Skeletal muscle tissue (tissue), 4 donors: ENCODE data around the gene NCLN. TPM values are rescaled to one million over a fixed set of nuclear protein-coding genes. Genes with fewer than 3 reads are reported as not detected.

Experiments used
- H3K27ac ChIP-seq: one replicate; pipeline ENCODE4 v1.7.0; 2013; ENCODE audit warnings: mild to moderate bottlenecking, low read depth, low read length, inconsistent platforms
- H3K27me3 ChIP-seq, 3 donors: one replicate each; pipeline ENCODE4 v1.7.0; 2013; ENCODE audit warnings: low read length in 3 of 3; ENCODE audit not compliant: control insufficient read depth in 3 of 3, insufficient read depth in 3 of 3
- H3K36me3 ChIP-seq, 3 donors: one replicate each; pipeline ENCODE4 v1.7.0; 2013; ENCODE audit warnings: low read length in 3 of 3; ENCODE audit not compliant: control insufficient read depth in 3 of 3, insufficient read depth in 3 of 3
- H3K4me1 ChIP-seq, 3 donors: one replicate each; pipeline ENCODE4 v1.7.0; 2013; ENCODE audit warnings: low read length in 3 of 3, mild to moderate bottlenecking in 3 of 3; ENCODE audit not compliant: control insufficient read depth in 3 of 3, insufficient read depth in 3 of 3
- H3K4me3 ChIP-seq, 3 donors: one replicate each; pipeline ENCODE4 v1.7.0; 2013; ENCODE audit warnings: low read length in 3 of 3
- H3K9ac ChIP-seq, 3 donors: one replicate each; pipeline ENCODE4 v1.7.0; 2013; ENCODE audit warnings: low read length in 3 of 3, mild to moderate bottlenecking in 3 of 3, moderate library complexity in 2 of 3, low read depth in 1 of 3
- H3K9me3 ChIP-seq, 3 donors: one replicate each; pipeline ENCODE4 v1.7.0; 2013; ENCODE audit warnings: low read length in 3 of 3; ENCODE audit not compliant: control insufficient read depth in 3 of 3
- total RNA-seq: library from RNA; depleted of rRNA; stranded (reverse); fragments of >200 nt; gene quantifications from one replicate; pipeline ENCODE4 v1.2.3, GENCODE V29; 2014
- donor health status: Osteomylitis.

NCLN gene
- total RNA-seq, 1 donor from 2014 or later = 8.9 TPM

- Histone ChIP-seq H3K4me3 (no peak overlapping the region), H3K9me3 (no peaks in the 10 kb centered on the region), H3K27ac (no peak overlapping the region), H3K9ac (no peak overlapping the region), H3K27me3 (peaks cover 0 to 4% (median 0%) of the 10 kb centered on the region in 3 donors), H3K36me3 (no peaks in the 10 kb centered on the region), H3K4me1 (peaks cover 0 to 4% (median 0%) of the 10 kb centered on the region in 3 donors)
Observed at GRCh38 chr19:3178973-3179738, 6.6 kb upstream of the NCLN start.

GRCh38 chr19:3179739-3180293 is 5.9 kb upstream of the NCLN start:
- Histone ChIP-seq H3K4me1 (peaks cover 2 to 7% (median 3%) of the 10 kb centered on the region in 3 donors), H3K36me3 (no peaks in the 10 kb centered on the region), H3K9ac (no peak overlapping the region), H3K27me3 (peaks cover 0 to 4% (median 0%) of the 10 kb centered on the region in 3 donors), H3K4me3 (no peak overlapping the region), H3K9me3 (no peaks in the 10 kb centered on the region), H3K27ac (no peak overlapping the region)

DNA sequence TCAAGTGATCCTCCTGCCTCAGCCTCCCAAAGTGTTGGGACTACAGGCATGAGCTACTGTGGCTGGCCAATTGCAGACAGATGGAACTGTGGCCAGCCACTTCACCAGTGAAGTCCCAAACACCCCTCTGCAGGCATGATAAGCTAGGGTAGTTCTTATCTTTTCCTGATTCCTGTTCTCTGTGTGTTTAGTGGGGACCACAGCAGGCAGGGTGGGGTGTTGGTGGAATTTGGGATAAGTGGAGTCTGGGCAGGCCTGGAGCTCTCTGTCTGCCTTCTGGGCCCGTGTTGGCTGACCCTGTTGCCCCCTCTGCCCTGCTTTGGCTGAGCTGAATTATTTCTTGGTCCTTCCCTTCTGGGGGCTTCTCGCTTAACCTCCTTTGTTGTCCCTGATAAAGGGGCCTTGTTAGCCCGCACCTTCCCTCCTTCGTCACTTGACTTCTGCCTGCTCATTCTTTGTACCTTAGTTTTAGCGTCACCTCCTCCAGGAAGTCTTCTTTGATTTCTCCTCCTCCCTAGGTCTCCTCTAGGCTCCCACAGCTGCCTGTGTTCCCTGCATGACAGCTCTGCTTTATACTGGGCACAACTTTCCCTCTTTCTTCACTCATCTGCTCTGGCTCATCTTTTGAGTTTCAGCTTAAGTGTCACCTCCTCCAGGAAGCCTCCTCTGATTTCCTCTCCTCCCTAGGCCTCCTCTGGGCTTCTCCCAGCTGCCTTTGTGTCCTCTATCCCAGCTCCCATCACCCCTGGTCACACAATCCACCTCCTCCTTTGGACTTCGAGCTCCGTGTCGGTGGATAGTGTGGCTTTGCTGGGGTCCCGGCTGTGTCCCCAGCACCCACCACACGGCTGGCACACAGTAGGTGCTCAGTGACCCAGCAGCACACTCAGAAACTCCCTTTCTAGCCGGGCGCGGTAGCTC is 1.7 kb upstream of the NCLN start:
- Histone ChIP-seq H3K9me3 (no peaks in the 10 kb centered on the region), H3K9ac (no peak overlapping the region), H3K4me3 (no peak overlapping the region), H3K36me3 (no peaks in the 10 kb centered on the region), H3K4me1 (peaks cover 21 to 29% (median 24%) of the 10 kb centered on the region in 3 donors), H3K27ac (no peak overlapping the region), H3K27me3 (no peaks in the 10 kb centered on the region)

GRCh38 chr19:3184847-3185460 is 776 bp upstream of the NCLN start:
- H3K9me3 ChIP-seq = no peaks in the 10 kb centered on the region
- H3K36me3 ChIP-seq = peaks cover 0 to 4% (median 3%) of the 10 kb centered on the region in 3 donors
- no peaks in the 10 kb centered on the region for H3K27me3 ChIP-seq
- H3K4me1 ChIP-seq = peaks cover 21 to 29% (median 24%) of the 10 kb centered on the region in 3 donors
- peak overlapping the region; percentile 76 for H3K27ac ChIP-seq
- peak overlapping the region in 2 of 3 donors; percentile 47 to 89 for H3K9ac ChIP-seq
- peak overlapping the region; percentile 89 to 92 (median 91) for H3K4me3 ChIP-seq

DNA sequence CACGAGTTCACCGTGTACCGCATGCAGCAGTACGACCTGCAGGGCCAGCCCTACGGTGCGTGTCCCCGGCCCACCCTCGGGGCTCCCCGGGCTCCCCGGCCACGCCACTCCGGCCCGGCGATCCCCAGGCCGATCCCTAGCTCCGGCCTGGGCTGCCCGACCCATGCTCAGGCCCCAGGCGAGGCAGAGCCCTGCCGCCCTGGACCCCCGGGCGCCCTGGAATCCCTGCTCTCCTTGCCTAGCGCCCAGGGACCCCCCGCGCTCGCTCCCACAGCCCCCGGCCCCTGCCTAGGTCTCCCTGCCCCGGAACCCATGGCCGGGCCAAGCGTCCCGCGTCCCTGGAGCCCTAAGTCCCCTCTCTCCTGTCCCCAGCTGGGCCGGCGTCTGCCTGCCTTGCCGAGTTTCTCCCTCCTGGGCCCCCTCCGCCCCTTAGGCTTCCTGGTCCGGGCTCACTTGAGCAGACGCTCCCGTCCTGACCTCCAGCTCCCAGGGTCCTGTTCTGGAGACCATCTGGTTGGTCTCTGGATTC is 494 bp downstream of the NCLN start:
- Histone ChIP-seq H3K4me1 (peaks cover 21 to 29% (median 24%) of the 10 kb centered on the region in 3 donors), H3K9ac (peak overlapping the region; percentile 81 to 89 (median 85)), H3K27me3 (no peaks in the 10 kb centered on the region), H3K9me3 (no peaks in the 10 kb centered on the region), H3K4me3 (peak overlapping the region; percentile 80 to 92 (median 91)), H3K36me3 (peaks cover 0 to 4% (median 3%) of the 10 kb centered on the region in 3 donors), H3K27ac (peak overlapping the region; percentile 54)

- Histone ChIP-seq H3K4me1 (peaks cover 21 to 29% (median 24%) of the 10 kb centered on the region in 3 donors), H3K9ac (peak overlapping the region; percentile 81 to 89 (median 85)), H3K36me3 (peaks cover 0 to 4% (median 3%) of the 10 kb centered on the region in 3 donors), H3K9me3 (no peaks in the 10 kb centered on the region), H3K27me3 (no peaks in the 10 kb centered on the region), H3K27ac (no peak overlapping the region), H3K4me3 (peak overlapping the region; percentile 80 to 92 (median 91))
Observed at GRCh38 chr19:3186891-3187661, 1.3 kb downstream of the NCLN start.

DNA sequence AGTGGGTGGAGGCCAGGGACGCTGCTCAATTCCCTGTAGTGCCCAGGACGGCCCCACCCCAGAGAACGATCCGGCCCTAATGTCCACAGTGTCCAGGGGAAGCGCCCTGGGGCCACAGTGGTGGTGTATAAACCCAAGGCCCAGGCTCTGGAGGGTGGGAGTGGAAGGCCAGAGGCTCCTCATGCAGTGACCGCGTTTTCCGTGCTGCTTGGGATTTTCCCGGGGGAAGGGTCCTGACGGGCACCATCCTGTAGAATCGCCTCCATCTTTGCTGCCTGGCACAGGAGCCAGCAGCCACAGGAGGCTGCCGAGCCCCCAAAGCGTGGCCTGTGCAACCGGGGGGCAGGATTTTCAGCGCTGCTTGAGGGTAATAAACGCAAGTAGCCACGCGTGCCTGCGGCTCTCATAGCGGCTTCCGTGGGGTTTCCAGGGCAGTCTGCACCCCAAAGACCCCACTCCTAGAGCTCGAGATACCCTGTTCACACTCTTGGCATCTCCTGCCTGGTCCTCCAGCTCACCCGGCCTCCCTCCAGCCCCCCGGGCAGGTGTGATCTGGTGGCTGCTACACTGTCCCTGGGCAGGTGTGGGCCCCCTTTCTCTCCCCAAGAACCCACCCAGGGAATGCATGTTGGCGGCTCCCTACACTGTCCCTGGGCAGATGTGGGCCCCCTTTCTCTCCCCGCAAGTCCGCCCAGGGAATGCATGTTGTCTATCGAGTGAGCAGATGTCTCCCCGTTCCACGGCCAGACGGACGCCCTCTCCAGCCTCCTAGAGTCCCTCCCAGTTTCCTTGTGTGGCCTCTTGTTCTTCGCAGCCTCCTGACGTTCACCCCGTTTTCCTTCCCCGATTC is 2.2 kb downstream of the NCLN start:
- H3K9ac ChIP-seq = peak overlapping the region in 2 of 3 donors; percentile 21 to 81
- no peak overlapping the region for H3K4me3 ChIP-seq
- peaks cover 0 to 4% (median 3%) of the 10 kb centered on the region in 3 donors for H3K36me3 ChIP-seq
- no peak overlapping the region for H3K27ac ChIP-seq
- H3K27me3 ChIP-seq = no peaks in the 10 kb centered on the region
- no peaks in the 10 kb centered on the region for H3K9me3 ChIP-seq
- H3K4me1 ChIP-seq = peaks cover 21 to 29% (median 24%) of the 10 kb centered on the region in 3 donors
